OCI-LY1 (cell line): Measurements from ENCODE around the gene MTM1.

Source experiments
- H2AFZ ChIP-seq: fragments of 200-600 bp; sonication (generic), shearing (Covaris generic); 2 replicates; pipeline ENCODE4 v1.6.0; 2014; ENCODE audit warnings: antibody characterized with exemption, mild to moderate bottlenecking, low read length
- H3F3A ChIP-seq: fragments of 200-600 bp; sonication (generic), shearing (Covaris generic); 2 replicates; pipeline ENCODE4 v1.6.0; 2014; ENCODE audit warnings: mild to moderate bottlenecking, antibody characterized with exemption, low read length, moderate library complexity; ENCODE audit not compliant: insufficient read depth
- H3K27ac ChIP-seq: fragments of 200-600 bp; sonication (generic); 2 replicates; pipeline ENCODE4 v1.5.1; 2014; ENCODE audit warnings: low read length, mixed run types, mild to moderate bottlenecking, low read depth; ENCODE audit not compliant: poor library complexity, severe bottlenecking
- H3K27me3 ChIP-seq: fragments of 200-600 bp; sonication (generic); 2 replicates; pipeline ENCODE4 v1.6.0; 2014; ENCODE audit warnings: antibody characterized with exemption, mild to moderate bottlenecking, low read length, moderate library complexity; ENCODE audit not compliant: insufficient read depth
- H3K36me3 ChIP-seq: fragments of 200-600 bp; sonication (generic); 2 replicates; pipeline ENCODE4 v1.6.1; 2014; ENCODE audit warnings: mild to moderate bottlenecking, antibody characterized with exemption, low read length, moderate library complexity, mixed read lengths; ENCODE audit not compliant: insufficient read depth
- H3K4me1 ChIP-seq: fragments of 200-600 bp; sonication (generic); 2 replicates; pipeline ENCODE4 v1.5.1; 2014; ENCODE audit warnings: mild to moderate bottlenecking, low read length, moderate library complexity; ENCODE audit not compliant: insufficient read depth, severe bottlenecking
- H3K4me2 ChIP-seq: fragments of 200-600 bp; sonication (generic), shearing (Covaris generic); 2 replicates; pipeline ENCODE4 v1.6.1; 2014; ENCODE audit warnings: low read length
- H3K4me3 ChIP-seq: fragments of 200-600 bp; sonication (generic); 2 replicates; pipeline ENCODE4 v1.5.1; 2014; ENCODE audit warnings: low read length, low read depth, mild to moderate bottlenecking, mixed read lengths; ENCODE audit not compliant: poor library complexity, severe bottlenecking
- H3K79me2 ChIP-seq: fragments of 200-600 bp; shearing (Covaris generic); 2 replicates; pipeline ENCODE4 v1.6.1; 2016; ENCODE audit warnings: mixed run types, low read length, mixed read lengths; ENCODE audit not compliant: insufficient read depth
- H3K9ac ChIP-seq: fragments of 200-600 bp; sonication (generic), shearing (Covaris generic); 2 replicates; pipeline ENCODE4 v1.6.1; 2014; ENCODE audit warnings: mild to moderate bottlenecking, low read length, mixed read lengths
- H3K9me2 ChIP-seq: fragments of 200-600 bp; sonication (generic), shearing (Covaris generic); 2 replicates; pipeline ENCODE4 v1.6.1; 2014; ENCODE audit warnings: low read depth, mild to moderate bottlenecking, low read length, mixed read lengths
- H3K9me3 ChIP-seq: fragments of 200-600 bp; shearing (Covaris generic); 2 replicates; pipeline ENCODE4 v1.6.1; 2014; ENCODE audit warnings: low read length, mixed read lengths
- H4K20me1 ChIP-seq: fragments of 200-600 bp; sonication (generic), shearing (Covaris generic); 2 replicates; pipeline ENCODE4 v1.6.0; 2016; ENCODE audit warnings: mild to moderate bottlenecking, low read length; ENCODE audit not compliant: insufficient read depth
- EZH2 ChIP-seq: fragments of 200-600 bp; sonication (generic), shearing (Covaris generic); IDR thresholded peaks from 2 replicates; pipeline ENCODE4 v1.8.0; 2017; ENCODE audit warnings: borderline replicate concordance, mixed run types, mild to moderate bottlenecking, antibody characterized with exemption, low read length, moderate library complexity, mixed read lengths
- TF ChIP-seq, protein P1 (sequence below): fragments of 200-600 bp; sonication (generic), shearing (Covaris generic); IDR thresholded peaks from 2 replicates; pipeline ENCODE4 v1.5.1; 2017; ENCODE audit warnings: mild to moderate bottlenecking, antibody characterized with exemption, low read length, moderate library complexity, mixed read lengths

Gene MTM1

DNA sequence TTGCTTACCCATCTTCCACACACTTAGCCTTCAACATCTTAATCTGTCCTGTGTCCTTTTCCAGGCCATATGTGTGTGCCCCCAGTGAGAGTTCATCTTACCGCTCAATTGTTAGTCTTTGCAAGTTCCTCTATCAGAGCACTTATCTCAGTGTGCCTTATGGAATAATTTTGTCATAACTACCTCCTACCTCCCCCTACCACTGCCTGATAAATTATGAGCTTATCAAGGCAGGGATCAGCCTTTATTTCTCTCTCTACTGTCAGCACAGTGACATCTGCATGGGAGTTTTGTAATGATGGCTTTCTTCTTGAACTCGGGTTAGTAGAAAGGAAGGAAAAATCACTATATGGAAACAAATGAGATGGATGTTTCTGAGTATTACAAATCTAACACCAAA lies 53.2 kb downstream of the MTM1 start:
- Histone ChIP-seq H3K36me3 (no peaks in the 10 kb centered on the region), H3K9me2 (no peaks in the 10 kb centered on the region), H2AFZ (no peak overlapping the region), H3K4me3 (no peak overlapping the region), H3K9me3 (no peaks in the 10 kb centered on the region), H3K4me1 (no peaks in the 10 kb centered on the region), H3K9ac (no peak overlapping the region), H4K20me1 (no peaks in the 10 kb centered on the region), H3K27ac (no peak overlapping the region), H3K27me3 (no peaks in the 10 kb centered on the region), H3F3A (no peaks in the 10 kb centered on the region), H3K4me2 (no peak overlapping the region), H3K79me2 (no peaks in the 10 kb centered on the region)
- TF ChIP-seq, protein P1, sequence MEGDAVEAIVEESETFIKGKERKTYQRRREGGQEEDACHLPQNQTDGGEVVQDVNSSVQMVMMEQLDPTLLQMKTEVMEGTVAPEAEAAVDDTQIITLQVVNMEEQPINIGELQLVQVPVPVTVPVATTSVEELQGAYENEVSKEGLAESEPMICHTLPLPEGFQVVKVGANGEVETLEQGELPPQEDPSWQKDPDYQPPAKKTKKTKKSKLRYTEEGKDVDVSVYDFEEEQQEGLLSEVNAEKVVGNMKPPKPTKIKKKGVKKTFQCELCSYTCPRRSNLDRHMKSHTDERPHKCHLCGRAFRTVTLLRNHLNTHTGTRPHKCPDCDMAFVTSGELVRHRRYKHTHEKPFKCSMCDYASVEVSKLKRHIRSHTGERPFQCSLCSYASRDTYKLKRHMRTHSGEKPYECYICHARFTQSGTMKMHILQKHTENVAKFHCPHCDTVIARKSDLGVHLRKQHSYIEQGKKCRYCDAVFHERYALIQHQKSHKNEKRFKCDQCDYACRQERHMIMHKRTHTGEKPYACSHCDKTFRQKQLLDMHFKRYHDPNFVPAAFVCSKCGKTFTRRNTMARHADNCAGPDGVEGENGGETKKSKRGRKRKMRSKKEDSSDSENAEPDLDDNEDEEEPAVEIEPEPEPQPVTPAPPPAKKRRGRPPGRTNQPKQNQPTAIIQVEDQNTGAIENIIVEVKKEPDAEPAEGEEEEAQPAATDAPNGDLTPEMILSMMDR: no peak
- no peak for TF ChIP-seq EZH2

DNA sequence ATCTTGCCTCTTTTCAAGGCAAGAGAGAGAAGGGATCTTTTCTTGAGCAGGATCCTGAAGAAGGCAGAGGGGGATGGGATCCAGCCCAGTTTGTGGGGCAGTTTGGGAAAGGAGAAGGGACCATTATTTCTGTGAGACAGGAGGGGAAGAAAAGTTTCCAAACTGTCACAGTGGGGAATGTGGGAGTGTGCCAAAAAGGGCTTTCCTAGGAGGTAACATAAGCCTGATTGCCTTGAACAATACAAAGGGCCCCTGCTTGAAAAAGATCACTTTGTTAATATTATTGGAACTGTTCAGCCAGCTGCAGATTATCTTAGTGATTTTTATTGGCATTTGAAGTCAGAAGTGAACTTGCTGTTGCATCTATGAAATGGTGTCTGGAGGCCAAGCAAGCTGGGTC lies 55.2 kb downstream of the MTM1 start:
- H3K36me3 ChIP-seq: no peaks in the 10 kb centered on the region
- no peaks in the 10 kb centered on the region for H3K27me3 ChIP-seq
- H3K79me2 ChIP-seq: no peaks in the 10 kb centered on the region
- H3K4me3 ChIP-seq: no peak overlapping the region
- H3F3A ChIP-seq: no peaks in the 10 kb centered on the region
- H3K9ac ChIP-seq: no peak overlapping the region
- no peak overlapping the region for H3K27ac ChIP-seq
- no peak overlapping the region for H3K4me2 ChIP-seq
- H3K4me1 ChIP-seq: no peaks in the 10 kb centered on the region
- TF ChIP-seq, protein P1: no peak
- TF ChIP-seq EZH2: no peak
- no peaks in the 10 kb centered on the region for H3K9me3 ChIP-seq
- no peak overlapping the region for H2AFZ ChIP-seq
- no peaks in the 10 kb centered on the region for H3K9me2 ChIP-seq
- no peaks in the 10 kb centered on the region for H4K20me1 ChIP-seq

DNA sequence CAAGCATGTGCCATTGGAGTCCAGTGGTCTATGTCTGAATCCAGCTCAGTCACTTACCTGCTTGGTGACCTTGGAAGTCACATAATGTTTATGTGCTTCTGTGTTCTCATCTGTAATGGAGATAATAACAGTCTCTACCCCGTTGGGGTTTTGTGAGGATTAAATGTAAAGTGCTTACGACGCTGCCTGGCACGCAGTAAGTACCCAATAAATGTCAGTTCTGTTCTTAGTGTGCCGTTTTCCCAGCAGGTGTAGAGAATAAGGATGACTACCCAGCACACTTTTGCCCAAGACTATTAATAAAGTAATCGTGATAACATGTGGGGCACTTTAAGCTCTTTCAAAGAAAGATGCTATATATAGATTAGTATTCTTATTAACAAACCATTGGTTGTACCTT lies 56.7 kb downstream of the MTM1 start:
- TF ChIP-seq EZH2: no peak
- TF ChIP-seq, protein P1: no peak
- H3K4me1 ChIP-seq: no peaks in the 10 kb centered on the region

More for the DNA sequence above, 56.7 kb downstream of the MTM1 start:
- Histone ChIP-seq H3F3A (no peaks in the 10 kb centered on the region), H3K9me3 (no peaks in the 10 kb centered on the region), H3K36me3 (no peaks in the 10 kb centered on the region), H3K79me2 (no peaks in the 10 kb centered on the region), H3K4me3 (no peak overlapping the region), H3K27ac (no peak overlapping the region), H3K9ac (no peak overlapping the region), H3K9me2 (no peaks in the 10 kb centered on the region), H2AFZ (no peak overlapping the region), H4K20me1 (no peaks in the 10 kb centered on the region), H3K4me2 (no peak overlapping the region), H3K27me3 (no peaks in the 10 kb centered on the region)
